B cell (primary cell): ENCODE results near the gene TP53BP1. TPM values are rescaled to one million over a fixed set of nuclear protein-coding genes. Genes with fewer than 3 reads are reported as not detected.

Source experiments
- ATAC-seq: fragments of 200-7000 bp; cut with Tn5 transposase; one replicate; pipeline ENCODE4 v1.10.0; 2021; ENCODE audit warnings: low read depth, mild to moderate bottlenecking, moderate number of reproducible peaks, moderate library complexity
- CTCF ChIA-PET: fragments of 350-600 bp; sonication (Branson Sonifier 250); formaldehyde crosslinking; loops from one replicate; lab custom pipeline; 2021; ENCODE audit warnings: antibody characterized with exemption, inconsistent platforms; lab: Charles Lee
- POLR2A ChIA-PET: fragments of 350-600 bp; sonication (Branson Sonifier 250); formaldehyde crosslinking; loops from one replicate; lab custom pipeline; 2021; ENCODE audit warnings: antibody characterized with exemption; lab: Charles Lee
- DNase-seq: peaks from one replicate; pipeline ENCODE4 v3.0.0; 2013
- H2AFZ ChIP-seq: 2 replicates; pipeline ENCODE4 v1.6.1; 2012; ENCODE audit warnings: mild to moderate bottlenecking, low read depth, low read length; ENCODE audit not compliant: insufficient read depth, poor library complexity, severe bottlenecking
- H3K27ac ChIP-seq, 2 donors: 1 replicate in 1 of 2; 2 replicates in 1 of 2; pipeline ENCODE4 v1.5.1; 2012 to 2013; ENCODE audit warnings: low read length in 2 of 2, mild to moderate bottlenecking in 2 of 2, moderate library complexity in 1 of 2
- H3K27me3 ChIP-seq, 4 experiments: fragments of 200-600 bp in 1 of 4; sonication (generic) in 1 of 4; replicated peaks in 1 of 4; 1 replicate in 2 of 4; 2 replicates in 2 of 4; pipeline versions ENCODE4 v1.6.1 to v1.7.0; 2013 to 2016; ENCODE audit warnings: low read length in 3 of 4, mild to moderate bottlenecking in 2 of 4, mixed read lengths in 1 of 4, moderate library complexity in 1 of 4; ENCODE audit not compliant: insufficient read depth in 4 of 4, control insufficient read depth in 3 of 4; ENCODE audit errors: control extremely low read depth in 1 of 4
- H3K36me3 ChIP-seq, 2 experiments: replicated peaks in 1 of 2; 1 replicate in 1 of 2; 2 replicates in 1 of 2; pipeline versions ENCODE4 v1.6.1 to v1.7.1; 2013; ENCODE audit warnings: low read length in 1 of 2; ENCODE audit not compliant: insufficient read depth in 2 of 2, control insufficient read depth in 1 of 2; ENCODE audit errors: control extremely low read depth in 1 of 2, extremely low read depth in 1 of 2
- H3K4me1 ChIP-seq, 2 donors: fragments of 200-600 bp in 1 of 2; sonication (generic) in 1 of 2; 1 replicate in 1 of 2; 2 replicates in 1 of 2; pipeline versions ENCODE4 v1.5.1 to v1.6.1; 2013 to 2017; ENCODE audit warnings: low read length in 2 of 2; ENCODE audit not compliant: control insufficient read depth in 2 of 2, insufficient read depth in 2 of 2
- H3K4me2 ChIP-seq: replicated peaks from 2 replicates; pipeline ENCODE3; 2012; ENCODE audit warnings: mild to moderate bottlenecking, low read depth, low read length; ENCODE audit not compliant: poor library complexity, severe bottlenecking
- H3K4me3 ChIP-seq, 5 experiments: fragments of 200-600 bp in 1 of 5; sonication (generic) in 1 of 5; 1 replicate in 3 of 5; 2 replicates in 2 of 5; pipeline versions ENCODE4 v1.5.1 to v1.7.0; 2011 to 2016; ENCODE audit warnings: low read length in 4 of 5, mild to moderate bottlenecking in 4 of 5, low read depth in 2 of 5, control low read depth in 1 of 5, moderate library complexity in 1 of 5; ENCODE audit not compliant: insufficient read depth in 1 of 5; ENCODE audit errors: control extremely low read depth in 1 of 5, extremely low read depth in 1 of 5
- H3K79me2 ChIP-seq: fragments of 200-600 bp; sonication (generic); one replicate; pipeline ENCODE4 v1.6.0; 2016; ENCODE audit warnings: low read length; ENCODE audit not compliant: control insufficient read depth, insufficient read depth
- H3K9ac ChIP-seq: fragments of 200-600 bp; sonication (generic); 2 replicates; pipeline ENCODE4 v1.6.1; 2017; ENCODE audit warnings: mild to moderate bottlenecking, low read length, moderate library complexity
- H3K9me3 ChIP-seq, 3 donors: one replicate each; pipeline versions ENCODE4 v1.6.1 to v1.7.1; 2013; ENCODE audit warnings: low read length in 2 of 3; ENCODE audit not compliant: control insufficient read depth in 2 of 3, insufficient read depth in 1 of 3; ENCODE audit errors: control extremely low read depth in 1 of 3
- H4K20me1 ChIP-seq: 2 replicates; pipeline ENCODE4 v1.6.0; 2012; ENCODE audit warnings: mild to moderate bottlenecking, low read length; ENCODE audit not compliant: insufficient read depth, control insufficient read depth, poor library complexity, severe bottlenecking
- H3K27ac Mint-ChIP-seq: one replicate; pipeline ENCODE4 v1.8.0; 2021; ENCODE audit warnings: mixed read lengths
- H3K27me3 Mint-ChIP-seq: one replicate; pipeline ENCODE4 v1.8.0; 2021; ENCODE audit warnings: mixed read lengths
- H3K4me1 Mint-ChIP-seq: one replicate; pipeline ENCODE4 v1.8.0; 2021; ENCODE audit warnings: mixed read lengths
- H3K4me3 Mint-ChIP-seq: one replicate; pipeline ENCODE4 v1.8.0; 2021; ENCODE audit warnings: mixed read lengths
- H3K9me3 Mint-ChIP-seq: one replicate; pipeline ENCODE4 v1.8.0; 2022; ENCODE audit warnings: mixed read lengths; ENCODE audit not compliant: insufficient read depth
- EZH2 ChIP-seq: IDR thresholded peaks from 2 replicates; pipeline ENCODE4 v1.6.1; 2012; ENCODE audit warnings: borderline replicate concordance, low read depth, mild to moderate bottlenecking, moderate library complexity, low read length; ENCODE audit not compliant: insufficient read depth, poor library complexity, severe bottlenecking
- WGBS: methylation state at CpG from one replicate; pipeline ENCODE4 v1.1.5; 2013; ENCODE audit warnings: missing lambda C conversion rate; ENCODE audit not compliant: insufficient coverage; 5-methylcytosine and 5-hydroxymethylcytosine counted together
- intact Hi-C: fragments of 100-400 bp; cut with micrococcal nuclease; formaldehyde crosslinking; loops from one replicate; pipeline ENCODE4 v1.10.0; 2022
- polyA plus RNA-seq: library from polyadenylated mRNA; depleted of rRNA; stranded (reverse); fragments of >200 nt; gene quantifications from 2 replicates; pipeline ENCODE4 v1.2.3, GENCODE V29; 2012
- total RNA-seq, 2 donors: library from RNA; stranded (reverse); fragments of 120-200 nt in 1 of 2; gene quantifications; 1 replicate in 1 of 2; 2 replicates in 1 of 2; pipeline versions ENCODE4 v1.2.3 to v1.2.4, GENCODE V29; 2013 to 2022
- TF ChIP-seq, protein P1 (sequence below): fragments of 200-600 bp; IDR thresholded peaks from one replicate; pipeline ENCODE4 v1.8.0; 2022; ENCODE audit warnings: antibody characterized with exemption, mild to moderate bottlenecking

The TP53BP1 gene
- total and polyA plus RNA-seq, 2 donors (not counting 1 experiment from before 2014, with no cell fraction given), result 13.1 to 70.5 TPM

DNA sequence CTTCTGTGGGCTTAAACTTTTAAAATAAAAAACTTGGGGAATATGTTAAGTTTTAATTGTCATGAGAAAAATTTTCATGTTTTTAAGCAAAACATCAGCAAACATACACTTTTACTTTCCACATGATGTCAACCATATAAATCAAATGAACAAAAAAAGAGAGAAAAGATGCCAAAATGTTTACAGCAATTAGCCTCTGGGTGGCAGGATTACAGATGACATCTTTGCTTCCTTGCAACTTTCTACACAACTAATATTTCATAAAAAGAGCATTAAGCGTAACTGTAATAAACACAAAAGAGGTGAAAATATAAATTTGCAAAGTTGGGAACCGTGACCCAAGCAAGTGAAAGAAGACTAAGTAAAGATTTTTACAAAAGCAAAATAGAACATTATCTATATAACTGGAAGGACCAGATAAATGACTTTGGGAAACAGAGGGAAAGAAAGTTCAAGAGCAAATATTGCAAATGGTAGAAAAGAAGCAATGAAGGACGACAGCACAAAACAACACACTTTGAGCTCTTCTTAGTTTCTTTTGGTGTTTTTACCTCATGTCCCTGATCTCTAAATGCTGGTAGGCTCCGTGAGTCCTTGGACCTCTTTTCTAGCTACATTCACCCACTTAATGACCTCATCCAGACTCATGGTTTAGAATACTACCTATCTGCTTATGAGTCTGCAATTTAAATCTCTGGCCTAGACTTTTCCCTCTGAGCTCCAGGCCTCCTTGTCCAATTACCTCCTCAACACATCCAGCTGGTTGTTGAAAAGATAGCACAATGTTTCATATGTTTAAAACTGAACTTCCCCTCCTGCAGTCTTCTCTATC, 9.4 kb downstream of the TP53BP1 start:
- DNase-seq (peak; percentile 28), ATAC-seq (no peak)
- 100% methylated on average over 2 of the region's 4 CpGs for WGBS
- Histone ChIP-seq H3K9ac (no peak overlapping the region), H3K27ac (no peak overlapping the region), H4K20me1 (no peaks in the 10 kb centered on the region), H3K4me1 (no peaks in the 10 kb centered on the region), H3K79me2 (peaks cover 6% of the 10 kb centered on the region), H3K9me3 (no peaks in the 10 kb centered on the region), H2AFZ (no peak overlapping the region), H3K4me3 (no peak overlapping the region), H3K27me3 (no peaks in the 10 kb centered on the region), H3K4me2 (no peak overlapping the region), H3K36me3 (peaks cover 3 to 26% of the 10 kb centered on the region in 2 experiments)
- no peak overlapping the region for H3K4me3 Mint-ChIP-seq
- ChIA-PET CTCF (interaction anchor here (0.6 to 2.6 kb wide), 4 partner anchors 14 to 557 kb away, joined by 3 to 55 read pairs (median 4); no protein-coding TSS in a partner anchor), POLR2A (no interaction called here)
- H3K9me3 Mint-ChIP-seq, result no peaks in the 10 kb centered on the region
- H3K27me3 Mint-ChIP-seq, result no peaks in the 10 kb centered on the region
- intact Hi-C loops, result loop anchor here (1.0 kb wide), 1 partner anchor 31 kb away; no protein-coding TSS in a partner anchor
- TF ChIP-seq, protein P1, sequence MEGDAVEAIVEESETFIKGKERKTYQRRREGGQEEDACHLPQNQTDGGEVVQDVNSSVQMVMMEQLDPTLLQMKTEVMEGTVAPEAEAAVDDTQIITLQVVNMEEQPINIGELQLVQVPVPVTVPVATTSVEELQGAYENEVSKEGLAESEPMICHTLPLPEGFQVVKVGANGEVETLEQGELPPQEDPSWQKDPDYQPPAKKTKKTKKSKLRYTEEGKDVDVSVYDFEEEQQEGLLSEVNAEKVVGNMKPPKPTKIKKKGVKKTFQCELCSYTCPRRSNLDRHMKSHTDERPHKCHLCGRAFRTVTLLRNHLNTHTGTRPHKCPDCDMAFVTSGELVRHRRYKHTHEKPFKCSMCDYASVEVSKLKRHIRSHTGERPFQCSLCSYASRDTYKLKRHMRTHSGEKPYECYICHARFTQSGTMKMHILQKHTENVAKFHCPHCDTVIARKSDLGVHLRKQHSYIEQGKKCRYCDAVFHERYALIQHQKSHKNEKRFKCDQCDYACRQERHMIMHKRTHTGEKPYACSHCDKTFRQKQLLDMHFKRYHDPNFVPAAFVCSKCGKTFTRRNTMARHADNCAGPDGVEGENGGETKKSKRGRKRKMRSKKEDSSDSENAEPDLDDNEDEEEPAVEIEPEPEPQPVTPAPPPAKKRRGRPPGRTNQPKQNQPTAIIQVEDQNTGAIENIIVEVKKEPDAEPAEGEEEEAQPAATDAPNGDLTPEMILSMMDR, result peak; percentile 41
- TF ChIP-seq EZH2, result no peak
- H3K4me1 Mint-ChIP-seq, result peaks cover 4% of the 10 kb centered on the region
- H3K27ac Mint-ChIP-seq, result no peak overlapping the region

DNA sequence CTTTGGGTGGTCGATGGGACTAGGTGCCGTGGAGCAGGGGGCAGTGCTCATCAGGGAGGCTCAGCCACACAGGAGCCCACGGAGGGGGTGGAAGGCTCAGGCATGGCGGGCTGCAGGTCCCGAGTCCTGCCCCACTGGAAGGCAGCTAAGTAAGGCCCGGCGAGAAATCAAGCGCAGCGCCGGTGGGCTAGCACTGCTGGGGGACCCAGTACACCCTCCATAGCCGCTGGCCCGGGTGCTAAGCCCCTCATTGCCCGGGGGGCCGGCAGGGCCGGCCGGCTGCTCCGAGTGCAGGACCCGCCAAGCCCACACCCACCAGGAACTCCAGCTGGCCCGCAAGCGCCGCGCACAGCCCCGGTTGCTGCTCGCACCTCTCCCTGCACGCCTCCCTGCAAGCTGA, 19.1 kb downstream of the TP53BP1 start:
- Histone ChIP-seq H3K4me3 (no peak overlapping the region), H3K4me2 (no peak overlapping the region), H3K9ac (no peak overlapping the region), H3K9me3 (no peaks in the 10 kb centered on the region), H3K36me3 (peaks cover 0 to 62% of the 10 kb centered on the region in 2 experiments), H3K27me3 (no peaks in the 10 kb centered on the region), H3K27ac (no peak overlapping the region), H3K79me2 (no peaks in the 10 kb centered on the region), H3K4me1 (no peaks in the 10 kb centered on the region), H2AFZ (no peak overlapping the region), H4K20me1 (no peaks in the 10 kb centered on the region)
- no peak overlapping the region for H3K4me3 Mint-ChIP-seq
- DNase-seq (no peak), ATAC-seq (no peak)
- H3K4me1 Mint-ChIP-seq, result no peaks in the 10 kb centered on the region
- intact Hi-C loops, result no loop called here
- CTCF ChIA-PET, result interaction anchor here (1.4 kb wide), 1 partner anchor 38 kb away, joined by 6 read pairs; no protein-coding TSS in a partner anchor
- POLR2A ChIA-PET, result interaction anchor here (0.6 kb wide), 1 partner anchor 32 kb away, joined by 5 read pairs; no protein-coding TSS in a partner anchor
- no peak overlapping the region for H3K27ac Mint-ChIP-seq
- no peak for TF ChIP-seq EZH2
- TF ChIP-seq, protein P1, result no peak
- H3K27me3 Mint-ChIP-seq, result no peaks in the 10 kb centered on the region
- no peaks in the 10 kb centered on the region for H3K9me3 Mint-ChIP-seq
- WGBS, result 97% methylated on average over 25 of the region's 25 CpGs
